IMR-90 (cell line): ENCODE data around the gene SVIL. TPM values are rescaled to one million over a fixed set of nuclear protein-coding genes. Genes with fewer than 3 reads are reported as not detected.

Experiments used
- ATAC-seq: fragments of 200-7000 bp; cut with Tn5 transposase; 2 replicates; pipeline ENCODE4 v1.9.1; 2020; ENCODE audit warnings: low read depth, mild to moderate bottlenecking, moderate library complexity
- BruUV-seq: library from RNA; stranded (reverse); fragments of 400-500 nt; replicated peaks from 2 replicates; lab custom pipeline; 2021; lab: Mats Ljungman, UMichigan
- CTCF ChIA-PET: fragments of 300-600 bp; formaldehyde crosslinking; extraction: SDS; loops from one replicate; lab custom pipeline; 2021; ENCODE audit warnings: antibody characterized with exemption; lab: Yijun Ruan, JAX
- POLR2A ChIA-PET: fragments of 300-600 bp; sonication (Branson Sonifier 250); formaldehyde crosslinking; loops from one replicate; lab custom pipeline; 2022; ENCODE audit warnings: antibody characterized with exemption; ENCODE audit not compliant: unreplicated experiment; lab: Charles Lee
- DNase-seq: peaks from one replicate; pipeline ENCODE4 v3.0.0; 2013
- H2AFZ ChIP-seq: replicated peaks from 2 replicates; pipeline ENCODE3; 2013; ENCODE audit warnings: low read length, mild to moderate bottlenecking; ENCODE audit not compliant: poor library complexity
- H2AK5ac ChIP-seq: 2 replicates; pipeline ENCODE4 v1.6.1; 2013; ENCODE audit warnings: low read depth, low read length, inconsistent platforms
- H2AK9ac ChIP-seq: replicated peaks from 2 replicates; pipeline ENCODE3; 2013; ENCODE audit warnings: mild to moderate bottlenecking, low read depth, low read length, moderate library complexity; ENCODE audit not compliant: poor library complexity
- H2BK120ac ChIP-seq: 2 replicates; pipeline ENCODE4 v1.6.1; 2013; ENCODE audit warnings: low read depth, low read length, inconsistent platforms
- H2BK15ac ChIP-seq: 3 replicates; pipeline ENCODE4 v1.6.1; 2013; ENCODE audit warnings: low read depth, low read length, inconsistent platforms
- H2BK20ac ChIP-seq: 2 replicates; pipeline ENCODE4 v1.6.1; 2013; ENCODE audit warnings: low read depth, mild to moderate bottlenecking, inconsistent platforms, low read length, moderate library complexity
- H2BK5ac ChIP-seq: 2 replicates; pipeline ENCODE4 v1.6.1; 2013; ENCODE audit warnings: mild to moderate bottlenecking, low read depth, low read length, inconsistent platforms; ENCODE audit not compliant: poor library complexity, severe bottlenecking
- H3K14ac ChIP-seq: replicated peaks from 2 replicates; pipeline ENCODE4 v1.6.1; 2013; ENCODE audit warnings: low read depth, low read length, inconsistent platforms
- H3K18ac ChIP-seq: 2 replicates; pipeline ENCODE4 v1.6.1; 2013; ENCODE audit warnings: low read depth, low read length, control low read depth
- H3K23ac ChIP-seq: 2 replicates; pipeline ENCODE4 v1.6.1; 2013; ENCODE audit warnings: low read depth, low read length, inconsistent platforms
- H3K27ac ChIP-seq: 2 replicates; pipeline ENCODE4 v1.5.1; 2013; ENCODE audit warnings: mild to moderate bottlenecking, control low read depth, low read length; ENCODE audit not compliant: insufficient read depth
- H3K27me3 ChIP-seq: 2 replicates; pipeline ENCODE4 v1.6.1; 2013; ENCODE audit warnings: low read length; ENCODE audit not compliant: control insufficient read depth, insufficient read depth
- H3K36me3 ChIP-seq: 2 replicates; pipeline ENCODE4 v1.6.1; 2013; ENCODE audit warnings: low read length, mixed read lengths; ENCODE audit not compliant: control insufficient read depth, insufficient read depth
- H3K4ac ChIP-seq: 2 replicates; pipeline ENCODE4 v1.6.1; 2013; ENCODE audit warnings: low read depth, low read length, inconsistent platforms
- H3K4me1 ChIP-seq: 2 replicates; pipeline ENCODE4 v1.6.1; 2013; ENCODE audit warnings: low read length, mixed read lengths; ENCODE audit not compliant: control insufficient read depth, insufficient read depth
- H3K4me2 ChIP-seq: 2 replicates; pipeline ENCODE4 v1.6.1; 2013; ENCODE audit warnings: low read depth, mild to moderate bottlenecking, control low read depth, low read length, moderate library complexity
- H3K4me3 ChIP-seq: 2 replicates; pipeline ENCODE4 v1.5.1; 2013; ENCODE audit warnings: low read depth, mild to moderate bottlenecking, control low read depth, low read length, moderate library complexity; ENCODE audit not compliant: insufficient read depth
- H3K56ac ChIP-seq: 2 replicates; pipeline ENCODE4 v1.6.1; 2013; ENCODE audit warnings: low read length, inconsistent platforms; ENCODE audit not compliant: insufficient read depth; ENCODE audit errors: extremely low read depth
- H3K79me1 ChIP-seq, 2 experiments: 2 replicates each; pipeline ENCODE4 v1.6.1; 2013; ENCODE audit warnings: low read length in 2 of 2, inconsistent platforms in 1 of 2, low read depth in 1 of 2
- H3K9ac ChIP-seq: 2 replicates; pipeline ENCODE4 v1.6.1; 2013; ENCODE audit warnings: low read depth, low read length, control low read depth
- H3K9me1 ChIP-seq: 2 replicates; pipeline ENCODE4 v1.6.1; 2013; ENCODE audit warnings: low read length, inconsistent platforms; ENCODE audit not compliant: insufficient read depth
- H3K9me3 ChIP-seq: 2 replicates; pipeline ENCODE4 v1.6.1; 2013; ENCODE audit warnings: low read length; ENCODE audit not compliant: control insufficient read depth, insufficient read depth
- H4K20me1 ChIP-seq: 2 replicates; pipeline ENCODE4 v1.6.1; 2013; ENCODE audit warnings: low read length, inconsistent platforms; ENCODE audit not compliant: insufficient read depth
- H4K5ac ChIP-seq: 2 replicates; pipeline ENCODE4 v1.6.1; 2013; ENCODE audit warnings: mild to moderate bottlenecking, low read depth, low read length, control low read depth
- H4K8ac ChIP-seq, 2 experiments: 2 replicates each; pipeline ENCODE4 v1.6.1; 2013; ENCODE audit warnings: low read depth in 2 of 2, low read length in 2 of 2, control low read depth in 1 of 2, inconsistent platforms in 1 of 2
- H4K91ac ChIP-seq: 2 replicates; pipeline ENCODE4 v1.6.1; 2013; ENCODE audit warnings: low read depth, low read length, inconsistent platforms; ENCODE audit not compliant: insufficient read depth
- RCOR1 ChIP-seq: IDR thresholded peaks from 2 replicates; pipeline ENCODE4 v1.6.1; 2012; ENCODE audit warnings: mild to moderate bottlenecking, low read length, improper control_type of control experiment; ENCODE audit not compliant: insufficient replicate concordance
- SMC3 ChIP-seq: fragments of 150-350 bp; IDR thresholded peaks from 2 replicates; pipeline ENCODE4 v1.6.1; 2016; ENCODE audit warnings: low read depth, mild to moderate bottlenecking, antibody characterized with exemption, low read length, moderate library complexity
- USF2 ChIP-seq: fragments of 150-350 bp; IDR thresholded peaks from 2 replicates; pipeline ENCODE4 v1.6.1; 2017; ENCODE audit warnings: mild to moderate bottlenecking, antibody characterized with exemption, low read length, low read depth
- WGBS, 2 experiments: methylation state at CpG; one replicate each; pipeline versions ENCODE4 v1.1.5 to v1.1.7; 2013; ENCODE audit warnings: missing lambda C conversion rate in 2 of 2; ENCODE audit not compliant: insufficient read length in 1 of 2; ENCODE audit errors: extremely low coverage in 2 of 2; 5-methylcytosine and 5-hydroxymethylcytosine counted together
- dilution Hi-C: fragments of 300-500 bp; cut with HindIII; formaldehyde crosslinking; loops from one replicate; pipeline ENCODE4 v1.14.3; 2018; ENCODE audit warnings: low sequenced_read_pairs; ENCODE audit not compliant: unreplicated experiment
- in situ Hi-C: fragments of 300-500 bp; cut with MboI; formaldehyde crosslinking; loops from 3 replicates; pipeline ENCODE4 v1.14.3; 2019; ENCODE audit warnings: low sequenced_read_pairs, inconsistent platforms, mixed read lengths
- intact Hi-C: fragments of 100-400 bp; cut with micrococcal nuclease; formaldehyde crosslinking; loops from 2 replicates; pipeline ENCODE4 v1.10.0; 2022
- polyA plus RNA-seq, 3 experiments: library from polyadenylated mRNA; depleted of rRNA; stranded (reverse); fragments of >200 nt; gene quantifications; 2 replicates each; pipeline ENCODE4 v1.2.3, GENCODE V29; 2012; ENCODE audit warnings: low replicate concordance in 1 of 3
- total RNA-seq: library from RNA; depleted of rRNA; stranded (reverse); fragments of >200 nt; gene quantifications from 2 replicates; pipeline ENCODE4 v1.2.3, GENCODE V29; 2012

Gene SVIL
- total and polyA plus RNA-seq, 2 of the 4 experiments (the other 2 are of a cell fraction) = 11.5 to 11.6 TPM

GRCh38 chr10:29470843-29471543 lies 163.8 kb downstream of the SVIL start:
- Histone ChIP-seq H2BK15ac (no peak overlapping the region), H3K36me3 (peaks cover 47% of the 10 kb centered on the region), H3K27me3 (no peaks in the 10 kb centered on the region), H4K5ac (no peak overlapping the region), H3K9me1 (peaks cover 15% of the 10 kb centered on the region), H3K56ac (no peak overlapping the region), H3K27ac (no peak overlapping the region; the same call in 1 of the 2 replicates), H2AK9ac (no peak overlapping the region), H3K9ac (no peak overlapping the region), H4K20me1 (peaks cover 27% of the 10 kb centered on the region), H3K18ac (peak overlapping the region; percentile 11; the same call in 1 of the 2 replicates), H3K4me2 (peak overlapping the region; percentile 71), H4K91ac (no peak overlapping the region), H4K8ac (no peak overlapping the region), H3K14ac (no peak overlapping the region), H3K4ac (no peak overlapping the region), H3K4me1 (peaks cover 14% of the 10 kb centered on the region), H2BK120ac (no peak overlapping the region), H3K4me3 (no peak overlapping the region), H2BK5ac (no peak overlapping the region), H2AK5ac (no peak overlapping the region), H2BK20ac (no peak overlapping the region), H2AFZ (no peak overlapping the region), H3K23ac (no peak overlapping the region), H3K79me1 (peaks cover 5 to 51% of the 10 kb centered on the region in 2 experiments; a peak in 3 of 4 replicates), H3K9me3 (no peaks in the 10 kb centered on the region)
- ChIA-PET CTCF (no interaction called here), POLR2A (no interaction called here)
- TF ChIP-seq USF2 (no peak), RCOR1 (no peak), SMC3 (no peak)
- dilution Hi-C loops (no loop called here), intact Hi-C loops (no loop called here), in situ Hi-C loops (no loop called here)
- no TSS peak for BruUV-seq
- DNase-seq (no peak), ATAC-seq (no peak)
- WGBS, 2 experiments = 81% methylated on average over 3 of the region's 14 CpGs; no CpG with 5 or more reads in 1 of the 2 experiments
